Forelimb muscle (tissue), 1 donor: ENCODE data around the gene OR8J1. TPM values are rescaled to one million over a fixed set of nuclear protein-coding genes. Genes with fewer than 3 reads are reported as not detected.
"Not testable (repeated sequence)": the region's sequence is repeated elsewhere in the genome, so short reads cannot be mapped to it uniquely, and the experiment has no call there.

Source experiments
- DNase-seq: peaks from one replicate; pipeline ENCODE4 v3.0.0-alpha.2; 2013; ENCODE audit warnings: low read depth
- polyA plus RNA-seq: library from polyadenylated mRNA; unstranded; fragments of 120-200 nt; gene quantifications from one replicate; pipeline ENCODE4 v1.2.1, GENCODE V29; 2013; ENCODE audit not compliant: insufficient read length

Gene OR8J1, protein sequence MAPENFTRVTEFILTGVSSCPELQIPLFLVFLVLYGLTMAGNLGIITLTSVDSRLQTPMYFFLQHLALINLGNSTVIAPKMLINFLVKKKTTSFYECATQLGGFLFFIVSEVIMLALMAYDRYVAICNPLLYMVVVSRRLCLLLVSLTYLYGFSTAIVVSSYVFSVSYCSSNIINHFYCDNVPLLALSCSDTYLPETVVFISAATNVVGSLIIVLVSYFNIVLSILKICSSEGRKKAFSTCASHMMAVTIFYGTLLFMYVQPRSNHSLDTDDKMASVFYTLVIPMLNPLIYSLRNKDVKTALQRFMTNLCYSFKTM
- not detected for polyA plus RNA-seq

DNA sequence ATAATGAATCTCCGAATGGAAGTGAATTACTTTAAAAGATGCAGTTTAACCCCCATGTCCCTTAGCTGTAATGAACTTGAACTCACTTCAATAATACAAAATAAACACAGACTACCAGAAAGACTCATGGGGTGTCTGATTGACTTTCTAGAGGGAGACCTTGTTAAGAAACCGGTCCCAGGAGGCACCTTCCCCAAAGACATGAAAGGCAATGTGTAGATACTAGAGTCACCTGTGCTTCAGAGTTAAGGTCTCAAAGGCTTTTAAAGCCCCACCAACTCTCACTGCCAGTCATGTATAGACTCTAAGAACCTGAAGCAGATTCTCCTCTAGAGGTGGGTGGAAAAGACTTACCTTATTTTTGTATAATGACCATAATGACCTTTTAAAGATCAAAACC lies at the start of gene OR8J1:
Gene OR8J1, plus strand, starts transcription at position 301 of the 400 bp plus-strand sequence. CDS start 5,956 bp downstream, outside the sequence.
- DNase-seq = no peak

DNA sequence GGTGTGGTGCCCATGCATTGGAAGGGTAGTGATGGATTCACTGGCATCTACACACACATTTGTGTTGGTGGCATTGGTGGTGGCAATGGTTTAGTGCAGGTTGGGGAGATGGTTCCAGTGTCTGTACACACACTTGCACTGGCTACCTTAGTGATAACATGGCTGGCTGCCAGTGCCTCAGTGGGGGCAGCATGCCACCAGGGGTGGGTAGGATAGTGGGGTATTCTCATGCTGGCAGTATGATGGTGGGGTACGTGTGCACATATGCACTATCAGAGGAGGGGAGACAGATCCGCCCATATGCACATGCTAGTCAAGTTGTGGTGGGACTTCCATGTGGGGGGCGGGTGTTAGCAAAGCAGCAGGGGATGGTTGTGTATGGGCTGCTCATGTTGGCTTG lies 46.3 kb upstream of the OR8J1 start:
- DNase-seq = no peak

DNA sequence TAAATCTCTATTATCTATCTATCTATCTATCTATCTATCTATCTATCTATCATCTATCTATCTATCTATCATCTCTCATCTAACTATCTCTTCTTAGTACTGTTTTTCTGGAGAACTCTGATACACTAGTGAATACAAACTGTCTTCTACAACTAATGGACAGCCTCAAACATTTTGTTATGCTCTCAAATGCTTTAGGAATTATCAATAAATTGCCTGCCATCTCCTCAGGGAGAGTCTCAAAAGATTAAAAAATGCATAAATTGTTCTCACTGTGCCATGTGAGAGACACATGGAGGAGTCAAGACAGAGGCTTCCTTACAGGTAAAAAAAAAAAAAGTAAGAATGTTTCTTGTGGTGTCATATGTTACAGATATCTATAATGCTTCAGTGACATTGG lies 39.2 kb upstream of the OR8J1 start, which contains the start of gene OR8K3:
Gene OR8K3, plus strand, starts transcription at position 301 of the 400 bp plus-strand sequence. CDS start 3,163 bp downstream, outside the sequence.
- no peak for DNase-seq

DNA sequence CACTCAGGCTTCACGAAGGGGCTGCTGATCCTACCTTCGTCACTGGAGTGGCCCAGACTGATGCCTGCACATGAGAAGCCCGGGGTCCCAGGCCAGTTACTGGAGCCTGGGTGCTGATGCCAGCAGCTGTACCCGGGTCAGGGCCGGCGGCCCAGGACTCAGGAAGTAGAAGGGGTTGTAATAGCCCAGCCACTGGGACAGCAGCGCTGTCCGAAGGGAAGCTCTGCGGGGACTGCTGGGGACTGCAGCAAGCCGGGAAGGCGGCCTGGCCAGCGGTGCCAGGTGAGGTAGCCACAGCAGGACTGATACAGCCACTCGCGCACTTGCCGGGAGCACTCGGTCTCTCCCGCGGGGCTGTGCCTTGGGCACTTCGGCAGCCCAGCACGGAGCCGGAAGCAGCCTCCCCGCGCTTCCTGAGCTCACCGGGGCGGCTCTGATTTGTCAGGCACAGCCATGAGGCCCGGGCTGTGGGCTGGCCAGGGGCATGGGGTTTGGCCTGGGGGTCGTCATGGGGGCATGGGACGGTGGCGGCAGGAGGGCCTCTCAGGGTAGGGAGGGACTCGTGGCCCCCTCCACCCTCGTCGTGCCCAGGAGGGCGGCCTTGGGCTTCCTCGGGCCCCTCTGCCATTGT lies 22.1 kb upstream of the OR8J1 start:
- no peak for DNase-seq

DNA sequence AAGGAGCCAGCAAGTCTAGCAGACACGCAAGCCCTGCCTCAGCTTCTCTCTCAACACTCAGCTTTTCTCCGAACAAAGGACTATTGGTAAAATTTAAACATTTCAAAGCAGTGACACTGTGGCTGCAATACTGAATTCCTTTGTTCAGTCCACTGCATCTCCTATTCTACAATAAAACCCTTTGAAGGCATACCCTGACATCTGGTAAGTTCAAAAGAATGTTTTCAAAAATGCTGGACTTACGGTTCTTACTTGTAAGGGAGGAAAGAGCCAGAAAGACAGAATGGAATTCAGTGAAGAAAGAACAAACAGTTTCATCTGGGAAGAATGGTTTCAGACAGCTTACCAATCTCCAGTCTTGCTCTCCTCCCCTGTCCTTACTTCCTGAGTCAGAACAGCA lies 20.9 kb upstream of the OR8J1 start:
- no peak for DNase-seq

DNA sequence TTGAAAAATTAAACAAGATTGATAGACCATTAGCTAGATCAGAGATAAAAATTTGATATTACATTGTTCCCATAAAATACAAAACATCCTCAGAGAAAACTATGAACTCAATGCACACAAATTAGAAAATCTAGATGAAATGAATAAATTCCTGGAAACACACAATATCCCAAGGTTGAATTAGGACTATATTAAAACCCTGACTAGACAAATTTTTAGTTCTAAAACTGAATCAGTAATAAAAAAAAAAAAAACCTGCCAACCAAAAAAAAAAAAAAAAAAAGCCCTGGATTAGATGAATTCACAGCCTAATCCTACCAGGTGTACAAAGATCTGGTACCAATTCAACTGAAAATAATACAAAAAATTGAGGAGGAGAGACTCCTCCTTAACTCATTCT lies 13.8 kb upstream of the OR8J1 start:
- no peak for DNase-seq

DNA sequence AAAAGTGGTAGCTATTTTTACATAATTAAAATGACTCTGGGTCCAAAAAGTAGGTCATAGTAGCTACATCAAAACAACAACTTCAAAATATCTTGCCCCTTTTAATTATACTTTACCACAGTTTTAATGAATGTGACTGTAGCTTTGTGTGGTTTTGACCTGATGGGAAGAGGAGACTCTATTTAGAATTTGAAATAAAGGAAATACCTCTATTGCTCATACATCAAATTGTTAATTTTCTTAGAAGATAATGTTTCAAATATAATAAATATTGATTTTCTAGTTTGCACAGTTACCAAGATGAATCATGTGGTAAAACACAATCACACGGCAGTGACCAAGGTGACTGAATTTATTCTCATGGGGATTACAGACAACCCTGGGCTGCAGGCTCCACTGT lies 8.4 kb upstream of the OR8J1 start, which contains the start of gene OR8K1:
Gene OR8K1, plus strand, starts transcription at position 301 of the 400 bp plus-strand sequence. Its CDS starts 0 bp downstream, at position 301.
- DNase-seq = no peak

DNA sequence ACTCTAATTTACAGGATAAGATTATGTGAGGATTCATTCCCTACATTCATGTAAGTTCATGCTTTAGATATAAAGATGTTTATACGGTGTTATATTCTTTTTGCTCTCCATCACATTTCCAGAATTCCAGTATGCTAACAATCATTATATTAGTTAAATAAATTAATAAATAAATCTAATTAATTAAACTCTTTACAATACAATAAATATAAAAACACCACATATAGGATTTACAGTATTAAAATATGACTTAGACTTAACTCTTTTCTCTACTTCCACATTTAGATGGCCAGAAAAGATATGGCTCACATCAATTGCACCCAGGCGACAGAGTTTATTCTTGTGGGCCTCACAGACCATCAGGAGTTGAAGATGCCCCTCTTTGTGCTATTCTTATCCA lies 21.2 kb downstream of the OR8J1 start, which contains the start of gene OR8U1:
Gene OR8U1, plus strand, starts transcription at position 301 of the 400 bp plus-strand sequence. Its CDS starts 0 bp downstream, at position 301.
- no peak for DNase-seq

DNA sequence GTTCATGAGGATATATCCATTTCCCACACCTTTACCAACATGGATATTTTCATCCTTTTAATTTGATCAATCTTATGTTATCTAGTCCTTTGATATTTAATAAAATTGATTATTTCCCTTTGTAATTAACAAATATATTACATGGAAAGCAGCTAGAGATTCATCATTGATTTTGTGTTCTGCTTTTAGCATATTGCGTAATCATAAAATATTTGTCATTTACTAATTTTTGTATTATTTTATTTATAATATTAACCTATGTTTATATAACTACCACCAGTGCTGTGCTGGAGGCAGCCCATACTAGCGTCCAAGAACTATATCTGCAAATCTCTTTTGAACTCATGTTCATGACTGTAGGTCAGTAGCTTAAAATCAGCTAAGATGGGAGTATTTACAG lies 26.0 kb downstream of the OR8J1 start:
- DNase-seq = no peak

DNA sequence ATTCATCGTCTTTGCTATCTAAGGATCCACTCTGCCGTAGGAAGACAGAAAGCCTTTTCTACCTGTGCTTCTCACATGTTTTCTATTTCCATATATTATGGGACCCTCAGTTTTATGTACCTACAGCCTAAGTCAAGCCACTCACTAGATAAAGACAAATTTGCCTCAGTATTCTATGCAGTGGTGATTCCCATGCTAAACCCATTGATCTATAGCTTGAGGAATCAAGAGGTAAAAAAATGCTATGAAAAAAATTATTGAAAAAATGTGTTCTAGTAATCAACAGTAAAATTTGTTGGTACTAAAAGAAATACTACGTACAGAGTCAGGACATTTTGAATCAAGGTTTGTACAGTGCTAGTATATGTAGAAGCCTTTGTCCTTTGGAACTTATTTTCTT lies 40.3 kb downstream of the OR8J1 start:
- no peak for DNase-seq

DNA sequence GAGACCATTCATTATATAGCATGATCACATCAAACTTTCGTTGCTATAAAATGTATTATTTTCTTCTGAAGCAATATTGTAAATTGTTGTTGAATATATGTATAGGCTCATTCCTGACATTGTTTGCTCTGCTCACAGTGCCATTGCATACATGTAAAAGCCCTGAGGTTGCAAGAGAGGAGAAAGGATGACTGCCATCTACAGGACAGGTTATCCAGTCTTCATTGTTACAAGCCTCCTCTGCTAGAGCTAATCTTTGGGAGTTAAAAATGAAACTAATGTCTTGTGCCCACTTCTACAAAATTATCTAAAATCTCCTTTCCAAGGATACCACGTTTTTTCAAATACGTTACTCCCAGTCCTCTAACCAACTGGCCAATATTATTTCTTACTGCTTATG lies 42.0 kb downstream of the OR8J1 start:
- no peak for DNase-seq

DNA sequence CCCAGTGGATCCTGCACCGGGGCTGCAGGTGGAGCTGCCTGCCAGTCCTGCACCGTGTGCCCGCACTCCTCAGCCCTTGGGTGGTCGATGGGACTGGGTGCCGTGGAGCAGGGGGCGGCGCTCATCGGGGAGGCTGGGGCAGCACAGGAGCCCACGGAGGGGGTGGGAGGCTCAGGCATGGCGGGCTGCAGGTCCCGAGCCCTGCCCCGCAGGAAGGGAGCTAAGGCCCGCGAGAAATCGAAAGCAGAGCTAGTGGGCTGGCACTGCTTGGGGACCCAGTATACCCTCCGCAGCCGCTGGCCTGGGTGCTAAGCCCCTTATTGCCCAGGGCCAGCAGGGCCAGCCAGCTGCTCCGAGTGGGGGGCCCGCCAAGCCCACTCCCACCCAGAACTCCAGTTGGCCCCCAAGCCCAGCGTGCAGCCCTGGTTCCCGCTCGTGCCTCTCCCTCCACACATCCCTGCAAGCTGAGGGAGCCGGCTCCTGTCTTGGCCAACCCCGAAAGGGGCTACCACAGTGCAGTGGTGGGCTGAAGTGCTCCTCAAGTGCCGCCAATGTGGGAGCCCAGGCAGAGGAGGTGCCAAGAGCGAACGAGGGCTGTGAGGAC lies 47.9 kb downstream of the OR8J1 start:
- not testable (repeated sequence) for DNase-seq

DNA sequence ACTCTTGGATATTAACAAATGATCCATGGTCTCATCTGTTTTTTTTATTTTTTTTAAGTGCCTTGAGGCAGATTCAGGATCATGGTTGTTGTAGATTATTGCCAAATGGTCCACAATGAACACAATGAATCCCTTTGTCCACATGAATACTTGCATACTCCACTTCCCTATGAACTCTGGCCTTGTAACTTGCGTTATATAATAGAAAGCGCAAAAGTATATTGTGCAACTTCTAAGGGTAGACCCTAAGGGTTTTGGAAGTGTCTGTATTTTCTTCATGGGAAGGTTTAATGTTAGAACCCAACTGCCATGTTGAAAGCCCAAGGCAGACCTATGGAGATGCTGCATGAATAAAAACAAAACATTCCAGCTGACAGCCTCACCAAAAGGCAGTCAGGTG lies 50.3 kb downstream of the OR8J1 start:
- DNase-seq = no peak

DNA sequence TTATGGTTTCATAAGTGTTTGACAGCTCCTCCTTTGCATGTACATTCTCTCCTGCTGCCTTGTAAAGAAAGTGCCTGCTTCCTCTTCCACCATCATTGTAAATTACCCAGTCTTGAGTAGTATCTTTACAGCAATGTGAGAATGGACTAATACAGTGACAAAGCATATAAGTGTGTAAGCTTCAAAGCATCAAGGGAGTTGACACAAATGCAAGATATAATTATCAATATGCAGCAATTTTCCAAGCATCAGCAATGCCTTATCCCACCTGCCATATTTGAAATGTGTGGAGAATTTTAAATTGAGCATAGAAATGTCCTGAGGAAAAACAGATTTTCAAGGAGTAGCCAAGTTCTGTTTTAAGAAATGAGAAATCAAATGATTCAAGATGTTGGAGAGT lies 56.7 kb downstream of the OR8J1 start:
- no peak for DNase-seq

Other genes with a start within 250 kb of the OR8J1 start
- not detected for gene OR8H3, start 231.9 kb upstream of the OR8J1 start, polyA plus RNA-seq
- gene OR8J3, start 214.1 kb upstream of the OR8J1 start, polyA plus RNA-seq = not detected
- not detected for gene OR8K5, start 194.0 kb upstream of the OR8J1 start, polyA plus RNA-seq
- not detected for gene OR5J2, start 177.7 kb upstream of the OR8J1 start, polyA plus RNA-seq
- gene OR5T2, start 120.0 kb upstream of the OR8J1 start, polyA plus RNA-seq = not detected
- not detected for gene OR5T3, start 102.0 kb upstream of the OR8J1 start, polyA plus RNA-seq
- gene OR5T1, start 80.1 kb upstream of the OR8J1 start, polyA plus RNA-seq = not detected
- not detected for gene OR8H1, start 62.0 kb upstream of the OR8J1 start, polyA plus RNA-seq
- gene OR8K3, start 39.1 kb upstream of the OR8J1 start, polyA plus RNA-seq = not detected
- gene OR8K1, start 8.3 kb upstream of the OR8J1 start, polyA plus RNA-seq = not detected
- not detected for gene OR8U1, start 21.3 kb downstream of the OR8J1 start, polyA plus RNA-seq
- not detected for gene OR5AL1, start 58.4 kb downstream of the OR8J1 start, polyA plus RNA-seq
- gene OR5M3, start 119.1 kb downstream of the OR8J1 start, polyA plus RNA-seq = not detected
- gene OR5M8, start 137.1 kb downstream of the OR8J1 start, polyA plus RNA-seq = not detected
- not detected for gene OR5M11, start 189.0 kb downstream of the OR8J1 start, polyA plus RNA-seq
- gene OR5M10, start 223.4 kb downstream of the OR8J1 start, polyA plus RNA-seq = not detected